Mucosa of stomach (tissue), 1 donor: Measurements from ENCODE around the gene CPO.
"Not testable (repeated sequence)": the region's sequence is repeated elsewhere in the genome, so short reads cannot be mapped to it uniquely, and the experiment has no call there.

ENCODE experiments used
- H3K27me3 ChIP-seq: one replicate; pipeline ENCODE4 v1.7.0; 2013; ENCODE audit warnings: mild to moderate bottlenecking, low read length; ENCODE audit not compliant: control insufficient read depth, insufficient read depth
- H3K36me3 ChIP-seq: one replicate; pipeline ENCODE4 v1.7.0; 2013; ENCODE audit warnings: low read length; ENCODE audit not compliant: control insufficient read depth, insufficient read depth
- H3K4me1 ChIP-seq: one replicate; pipeline ENCODE4 v1.7.0; 2013; ENCODE audit warnings: mild to moderate bottlenecking, low read length; ENCODE audit not compliant: control insufficient read depth, insufficient read depth
- H3K4me3 ChIP-seq: one replicate; pipeline ENCODE4 v1.7.0; 2013; ENCODE audit warnings: low read length
- H3K9ac ChIP-seq: one replicate; pipeline ENCODE4 v1.7.0; 2013; ENCODE audit warnings: mild to moderate bottlenecking, low read length, moderate library complexity
- H3K9me3 ChIP-seq: one replicate; pipeline ENCODE4 v1.7.0; 2013; ENCODE audit warnings: mild to moderate bottlenecking, low read length, moderate library complexity; ENCODE audit not compliant: control insufficient read depth
- donor health status: Pancreatic carcinoma.

The CPO gene

GRCh38 chr2:206942592-206943478 lies 3.5 kb downstream of the CPO start:
- no peaks in the 10 kb centered on the region for H3K9me3 ChIP-seq
- no peak overlapping the region for H3K9ac ChIP-seq
- no peaks in the 10 kb centered on the region for H3K36me3 ChIP-seq
- H3K4me1 ChIP-seq, result no peaks in the 10 kb centered on the region
- H3K4me3 ChIP-seq, result no peak overlapping the region
- H3K27me3 ChIP-seq, result no peaks in the 10 kb centered on the region

- H3K9ac ChIP-seq, H3K4me3 ChIP-seq, H3K9me3 ChIP-seq, H3K27me3 ChIP-seq, H3K4me1 ChIP-seq, H3K36me3 ChIP-seq: not testable (repeated sequence)
Measured at GRCh38 chr2:206953404-206953803, 14.1 kb downstream of the CPO start.

GRCh38 chr2:206955253-206955652 lies 15.9 kb downstream of the CPO start:
- H3K36me3 ChIP-seq, result no peaks in the 10 kb centered on the region
- H3K9ac ChIP-seq, result no peak overlapping the region
- no peaks in the 10 kb centered on the region for H3K27me3 ChIP-seq
- H3K4me1 ChIP-seq, result no peaks in the 10 kb centered on the region
- no peak overlapping the region for H3K4me3 ChIP-seq
- no peaks in the 10 kb centered on the region for H3K9me3 ChIP-seq

- Histone ChIP-seq H3K9ac (no peak overlapping the region), H3K4me1 (peaks cover 4% of the 10 kb centered on the region), H3K9me3 (no peaks in the 10 kb centered on the region), H3K27me3 (no peaks in the 10 kb centered on the region), H3K36me3 (no peaks in the 10 kb centered on the region), H3K4me3 (no peak overlapping the region)
Measured at GRCh38 chr2:206958261-206958660, 18.9 kb downstream of the CPO start.

GRCh38 chr2:206962966-206963365 lies 23.6 kb downstream of the CPO start:
- no peaks in the 10 kb centered on the region for H3K36me3 ChIP-seq
- H3K27me3 ChIP-seq, result no peaks in the 10 kb centered on the region
- peaks cover 4% of the 10 kb centered on the region for H3K4me1 ChIP-seq
- H3K4me3 ChIP-seq, result no peak overlapping the region
- H3K9me3 ChIP-seq, result no peaks in the 10 kb centered on the region
- H3K9ac ChIP-seq, result no peak overlapping the region

- Histone ChIP-seq H3K36me3 (no peaks in the 10 kb centered on the region), H3K4me3 (no peak overlapping the region), H3K4me1 (no peaks in the 10 kb centered on the region), H3K27me3 (no peaks in the 10 kb centered on the region), H3K9me3 (no peaks in the 10 kb centered on the region), H3K9ac (no peak overlapping the region)
Measured at GRCh38 chr2:206968134-206969086, 29.1 kb downstream of the CPO start.

GRCh38 chr2:206969192-206969591 lies 29.9 kb downstream of the CPO start:
- Histone ChIP-seq H3K9me3 (no peaks in the 10 kb centered on the region), H3K9ac (no peak overlapping the region), H3K36me3 (no peaks in the 10 kb centered on the region), H3K4me1 (no peaks in the 10 kb centered on the region), H3K4me3 (no peak overlapping the region), H3K27me3 (no peaks in the 10 kb centered on the region)

- Histone ChIP-seq H3K27me3 (no peaks in the 10 kb centered on the region), H3K9ac (no peak overlapping the region), H3K9me3 (no peaks in the 10 kb centered on the region), H3K4me1 (no peaks in the 10 kb centered on the region), H3K36me3 (no peaks in the 10 kb centered on the region), H3K4me3 (no peak overlapping the region)
Measured at GRCh38 chr2:206970589-206971360, 31.5 kb downstream of the CPO start.

GRCh38 chr2:206971805-206972204 lies 32.5 kb downstream of the CPO start:
- H3K4me1 ChIP-seq, result no peaks in the 10 kb centered on the region
- H3K27me3 ChIP-seq, result no peaks in the 10 kb centered on the region
- no peak overlapping the region for H3K4me3 ChIP-seq
- H3K9me3 ChIP-seq, result no peaks in the 10 kb centered on the region
- H3K9ac ChIP-seq, result no peak overlapping the region
- H3K36me3 ChIP-seq, result no peaks in the 10 kb centered on the region

- no peaks in the 10 kb centered on the region for H3K36me3 ChIP-seq
- H3K27me3 ChIP-seq, result no peaks in the 10 kb centered on the region
- H3K4me1 ChIP-seq, result no peaks in the 10 kb centered on the region
- no peaks in the 10 kb centered on the region for H3K9me3 ChIP-seq
- no peak overlapping the region for H3K4me3 ChIP-seq
- H3K9ac ChIP-seq, result no peak overlapping the region
Measured at GRCh38 chr2:206974551-206974950, 35.2 kb downstream of the CPO start.

- H3K27me3 ChIP-seq, result no peaks in the 10 kb centered on the region
- H3K4me3 ChIP-seq, result no peak overlapping the region
- H3K9ac ChIP-seq, result no peak overlapping the region
- H3K9me3 ChIP-seq, result no peaks in the 10 kb centered on the region
- H3K4me1 ChIP-seq, result peaks cover 6% of the 10 kb centered on the region
- H3K36me3 ChIP-seq, result no peaks in the 10 kb centered on the region
Measured at GRCh38 chr2:206978746-206979145, 39.4 kb downstream of the CPO start.
